ENCODE results near the gene MARVELD1. TPM values are rescaled to one million over a fixed set of nuclear protein-coding genes. Genes with fewer than 3 reads are reported as not detected.

MARVELD1 gene
- total and polyA plus RNA-seq, 2 experiments from 2014 or later = 7.3 to 23.7 TPM

DNA sequence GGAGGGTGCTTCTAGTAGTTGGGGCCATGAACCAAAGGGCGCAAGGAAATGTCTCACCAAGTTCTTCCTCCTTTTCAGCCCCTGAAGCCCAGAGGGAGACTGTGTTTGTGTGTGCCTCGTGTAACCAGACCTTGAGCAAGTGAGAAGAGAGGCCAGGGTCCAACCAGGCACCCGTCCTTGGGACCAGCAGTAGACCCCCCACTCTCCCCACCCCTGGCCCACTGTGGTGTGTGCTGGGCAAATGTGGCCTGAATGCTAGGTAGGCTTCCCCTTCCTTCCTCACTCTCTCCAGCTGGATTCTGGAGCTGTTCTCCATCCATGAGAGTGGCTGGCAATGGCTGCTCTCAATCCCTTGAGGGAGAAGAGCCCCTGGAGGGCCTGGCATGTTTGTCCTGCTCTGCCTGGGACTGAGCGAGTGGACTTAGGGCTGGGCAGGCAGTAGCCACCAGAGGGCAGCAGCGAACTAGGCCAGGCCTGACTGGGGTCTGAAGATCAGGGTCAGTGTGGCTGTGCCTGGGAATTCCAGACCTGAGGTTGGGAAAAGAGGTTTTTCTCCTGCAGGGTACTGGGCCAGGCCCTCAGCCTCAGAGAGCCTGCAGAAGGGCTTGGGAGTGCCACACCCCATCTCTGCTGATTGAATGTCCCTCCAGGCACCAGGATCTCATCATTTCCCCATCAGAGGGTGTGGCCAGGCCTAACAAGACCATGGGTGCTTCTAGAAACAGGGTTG is 45.8 kb downstream of the MARVELD1 start:
- Histone ChIP-seq H3K27ac (ENCODE audit: low read depth) (no peak overlapping the region), H4K20me1 (replicated peaks; ENCODE audit: insufficient read depth) (no peaks in the 10 kb centered on the region; the same call in 1 of the 2 replicates), H3K36me3 (ENCODE audit: insufficient read depth) (peaks cover 16% of the 10 kb centered on the region; the same call in 1 of the 2 replicates), H3K9me2 (ENCODE audit: insufficient read depth) (no peaks in the 10 kb centered on the region), H3F3A (replicated peaks; ENCODE audit: low read depth) (no peaks in the 10 kb centered on the region), H2AFZ (no peak overlapping the region), H3K4me3 (no peak overlapping the region), H3K4me1 (ENCODE audit: insufficient read depth) (peaks cover 7% of the 10 kb centered on the region; the same call in 1 of the 2 replicates), H3K79me2 (replicated peaks; ENCODE audit: insufficient read depth) (no peaks in the 10 kb centered on the region), H3K27me3 (ENCODE audit: insufficient read depth) (no peaks in the 10 kb centered on the region), H3K4me2 (no peak overlapping the region)
- Mint-ChIP-seq H3K4me3 (no peak overlapping the region), H3K36me3 (ENCODE audit: low read depth) (peaks cover 54% of the 10 kb centered on the region), H3K27me3 (ENCODE audit: insufficient read depth, low read depth, poor library complexity) (peaks cover 20% of the 10 kb centered on the region), H3K27ac (peak overlapping the region; percentile 70; the same call in 1 of the 2 replicates), H3K4me1 (peaks cover 24% of the 10 kb centered on the region), H3K9me3 (no peaks in the 10 kb centered on the region)
- ATAC-seq (peak; percentile 85), DNase-seq (ENCODE audit: low spot score) (peak; percentile 92)
- TF ChIP-seq, protein P1, sequence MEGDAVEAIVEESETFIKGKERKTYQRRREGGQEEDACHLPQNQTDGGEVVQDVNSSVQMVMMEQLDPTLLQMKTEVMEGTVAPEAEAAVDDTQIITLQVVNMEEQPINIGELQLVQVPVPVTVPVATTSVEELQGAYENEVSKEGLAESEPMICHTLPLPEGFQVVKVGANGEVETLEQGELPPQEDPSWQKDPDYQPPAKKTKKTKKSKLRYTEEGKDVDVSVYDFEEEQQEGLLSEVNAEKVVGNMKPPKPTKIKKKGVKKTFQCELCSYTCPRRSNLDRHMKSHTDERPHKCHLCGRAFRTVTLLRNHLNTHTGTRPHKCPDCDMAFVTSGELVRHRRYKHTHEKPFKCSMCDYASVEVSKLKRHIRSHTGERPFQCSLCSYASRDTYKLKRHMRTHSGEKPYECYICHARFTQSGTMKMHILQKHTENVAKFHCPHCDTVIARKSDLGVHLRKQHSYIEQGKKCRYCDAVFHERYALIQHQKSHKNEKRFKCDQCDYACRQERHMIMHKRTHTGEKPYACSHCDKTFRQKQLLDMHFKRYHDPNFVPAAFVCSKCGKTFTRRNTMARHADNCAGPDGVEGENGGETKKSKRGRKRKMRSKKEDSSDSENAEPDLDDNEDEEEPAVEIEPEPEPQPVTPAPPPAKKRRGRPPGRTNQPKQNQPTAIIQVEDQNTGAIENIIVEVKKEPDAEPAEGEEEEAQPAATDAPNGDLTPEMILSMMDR (conservative IDR thresholded peaks at IDR 0.05; ENCODE audit: low read depth in 2 of 2) = peak; percentile 92 to 96
- TF ChIP-seq ZNF462 (CRISPR knock-in tag; IDR thresholded peaks at IDR 0.05) (0 out of 2 replicates have a peak, but pooled peaks have one; percentile 20), STAT1 (IDR thresholded peaks at IDR 0.05; ENCODE audit: unreplicated experiment) (no peak), ZNF114 (CRISPR knock-in tag; IDR thresholded peaks at IDR 0.05) (no peak), NANOG (IDR thresholded peaks at IDR 0.05; ENCODE audit: borderline replicate concordance) (no peak), EZH2phosphoT487 (IDR thresholded peaks at IDR 0.05; ENCODE audit: unreplicated experiment) (no peak), ZNF331 (CRISPR knock-in tag; IDR thresholded peaks at IDR 0.05; ENCODE audit: low read depth) (no peak), POLR2AphosphoS5 (IDR thresholded peaks at IDR 0.05; ENCODE audit: low read depth) (no peak), CREB1 (CRISPR knock-in tag; IDR thresholded peaks at IDR 0.05; ENCODE audit: low read depth) (no peak), EZH2 (IDR thresholded peaks at IDR 0.05; ENCODE audit: low read depth, unreplicated experiment) (no peak), JUNB (IDR thresholded peaks at IDR 0.05; ENCODE audit: unreplicated experiment) (no peak)
- TF ChIP-seq, protein P2, sequence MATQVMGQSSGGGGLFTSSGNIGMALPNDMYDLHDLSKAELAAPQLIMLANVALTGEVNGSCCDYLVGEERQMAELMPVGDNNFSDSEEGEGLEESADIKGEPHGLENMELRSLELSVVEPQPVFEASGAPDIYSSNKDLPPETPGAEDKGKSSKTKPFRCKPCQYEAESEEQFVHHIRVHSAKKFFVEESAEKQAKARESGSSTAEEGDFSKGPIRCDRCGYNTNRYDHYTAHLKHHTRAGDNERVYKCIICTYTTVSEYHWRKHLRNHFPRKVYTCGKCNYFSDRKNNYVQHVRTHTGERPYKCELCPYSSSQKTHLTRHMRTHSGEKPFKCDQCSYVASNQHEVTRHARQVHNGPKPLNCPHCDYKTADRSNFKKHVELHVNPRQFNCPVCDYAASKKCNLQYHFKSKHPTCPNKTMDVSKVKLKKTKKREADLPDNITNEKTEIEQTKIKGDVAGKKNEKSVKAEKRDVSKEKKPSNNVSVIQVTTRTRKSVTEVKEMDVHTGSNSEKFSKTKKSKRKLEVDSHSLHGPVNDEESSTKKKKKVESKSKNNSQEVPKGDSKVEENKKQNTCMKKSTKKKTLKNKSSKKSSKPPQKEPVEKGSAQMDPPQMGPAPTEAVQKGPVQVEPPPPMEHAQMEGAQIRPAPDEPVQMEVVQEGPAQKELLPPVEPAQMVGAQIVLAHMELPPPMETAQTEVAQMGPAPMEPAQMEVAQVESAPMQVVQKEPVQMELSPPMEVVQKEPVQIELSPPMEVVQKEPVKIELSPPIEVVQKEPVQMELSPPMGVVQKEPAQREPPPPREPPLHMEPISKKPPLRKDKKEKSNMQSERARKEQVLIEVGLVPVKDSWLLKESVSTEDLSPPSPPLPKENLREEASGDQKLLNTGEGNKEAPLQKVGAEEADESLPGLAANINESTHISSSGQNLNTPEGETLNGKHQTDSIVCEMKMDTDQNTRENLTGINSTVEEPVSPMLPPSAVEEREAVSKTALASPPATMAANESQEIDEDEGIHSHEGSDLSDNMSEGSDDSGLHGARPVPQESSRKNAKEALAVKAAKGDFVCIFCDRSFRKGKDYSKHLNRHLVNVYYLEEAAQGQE (IDR thresholded peaks at IDR 0.05; ENCODE audit: unreplicated experiment) = no peak
- TF ChIP-seq, protein P3, sequence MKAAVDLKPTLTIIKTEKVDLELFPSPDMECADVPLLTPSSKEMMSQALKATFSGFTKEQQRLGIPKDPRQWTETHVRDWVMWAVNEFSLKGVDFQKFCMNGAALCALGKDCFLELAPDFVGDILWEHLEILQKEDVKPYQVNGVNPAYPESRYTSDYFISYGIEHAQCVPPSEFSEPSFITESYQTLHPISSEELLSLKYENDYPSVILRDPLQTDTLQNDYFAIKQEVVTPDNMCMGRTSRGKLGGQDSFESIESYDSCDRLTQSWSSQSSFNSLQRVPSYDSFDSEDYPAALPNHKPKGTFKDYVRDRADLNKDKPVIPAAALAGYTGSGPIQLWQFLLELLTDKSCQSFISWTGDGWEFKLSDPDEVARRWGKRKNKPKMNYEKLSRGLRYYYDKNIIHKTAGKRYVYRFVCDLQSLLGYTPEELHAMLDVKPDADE (IDR thresholded peaks at IDR 0.05) = no peak
